Inflammatory macrophage treated with lipopolysaccharide for 4 hours (primary cell): ENCODE measurements around the gene EWSR1.
A peak's percentile ranks its signal among the peaks of the same experiment; 100 is the strongest.

Source experiments
- DNase-seq: peaks from one replicate; pipeline ENCODE4 v3.0.0-alpha.2; 2020

Gene EWSR1

DNA sequence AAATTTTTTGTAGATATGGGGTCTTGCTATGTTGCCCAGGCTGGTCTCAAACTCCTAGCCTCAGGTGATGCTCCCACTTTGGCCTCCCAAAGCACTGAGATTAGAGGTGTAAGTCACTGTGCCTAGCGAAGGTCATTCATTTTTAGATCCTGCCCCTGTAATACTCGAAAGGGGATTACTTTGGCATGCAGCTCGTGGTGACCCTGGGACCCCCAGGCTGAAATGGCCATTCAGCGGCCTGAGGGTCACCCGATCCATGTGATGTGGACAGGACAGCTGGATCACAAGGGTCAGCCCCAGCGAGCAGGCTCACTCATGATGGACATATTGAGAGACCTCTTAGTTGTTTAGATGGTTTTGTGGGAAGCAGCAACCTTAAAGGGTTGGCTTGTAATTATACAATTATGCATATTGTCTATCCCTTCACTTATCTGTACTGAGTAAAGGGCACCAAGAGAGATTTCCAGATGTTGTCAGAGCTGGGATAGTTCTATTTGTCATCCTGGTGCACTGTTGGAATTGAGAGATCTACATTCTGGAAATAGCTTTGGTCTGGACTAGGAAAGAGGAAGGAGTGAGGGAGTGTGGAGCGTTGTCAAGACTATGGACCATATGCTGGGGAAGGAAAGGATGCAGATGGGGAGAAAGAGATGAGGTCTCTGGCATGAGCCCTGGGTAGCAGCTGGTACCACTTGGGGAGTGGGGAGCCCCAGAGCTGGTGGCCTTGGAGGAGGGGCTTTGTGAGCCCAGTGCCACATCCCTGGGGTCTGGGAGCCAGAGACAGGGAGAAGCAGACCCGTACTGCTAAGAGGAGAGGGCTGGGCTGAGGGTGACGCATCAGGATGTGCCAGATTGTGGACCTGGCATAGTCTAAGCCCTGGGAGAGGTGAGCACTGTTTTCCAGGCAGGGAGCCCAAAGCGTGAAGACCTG lies 15.8 kb upstream of the EWSR1 start:
- DNase-seq, result no peak

GRCh38 chr22:29253561-29254285 lies 14.3 kb upstream of the EWSR1 start:
- DNase-seq, result no peak

- DNase-seq, result no peak
Measured at GRCh38 chr22:29254286-29254660, 13.8 kb upstream of the EWSR1 start.

DNA sequence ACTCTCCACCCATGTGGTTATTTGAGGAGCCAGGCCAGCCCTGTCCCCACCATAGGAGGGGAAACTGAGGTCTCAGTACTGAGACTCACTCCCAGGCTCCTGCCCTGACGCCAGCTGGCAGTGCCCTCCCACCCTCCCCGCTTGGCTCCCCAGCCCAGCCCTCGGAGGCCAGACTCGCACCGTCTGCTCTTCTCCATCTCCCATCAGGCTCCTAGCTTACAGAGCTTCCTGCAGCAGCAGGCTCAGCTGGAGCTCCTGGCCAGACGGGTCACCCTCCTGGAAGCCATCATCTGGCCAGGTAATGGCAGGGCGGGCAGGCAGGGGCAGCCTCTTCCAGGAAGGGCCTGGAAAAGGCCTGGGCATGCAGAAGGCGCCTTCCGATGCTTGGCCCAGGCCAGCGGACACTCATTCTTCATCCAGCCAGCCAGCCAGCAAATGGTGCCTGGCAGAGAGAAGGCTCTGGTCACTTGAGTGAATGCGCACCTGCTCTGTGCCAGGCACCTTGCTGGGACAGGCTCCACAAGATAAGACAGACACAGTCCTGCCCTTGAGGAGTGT lies 12.9 kb upstream of the EWSR1 start:
- no peak for DNase-seq

- DNase-seq, result no peak
Measured at GRCh38 chr22:29256606-29257325, 11.3 kb upstream of the EWSR1 start.

- no peak for DNase-seq
Measured at GRCh38 chr22:29257751-29258181, 10.3 kb upstream of the EWSR1 start.

GRCh38 chr22:29258407-29259252 lies 9.4 kb upstream of the EWSR1 start:
- DNase-seq, result no peak

- DNase-seq, result no peak
Measured at GRCh38 chr22:29259253-29259899, 8.7 kb upstream of the EWSR1 start.

GRCh38 chr22:29260031-29260560 lies 8.0 kb upstream of the EWSR1 start:
- no peak for DNase-seq

- DNase-seq, result no peak
Measured at GRCh38 chr22:29260601-29261315, 7.3 kb upstream of the EWSR1 start.

GRCh38 chr22:29263791-29264276 lies 4.2 kb upstream of the EWSR1 start:
- DNase-seq, result no peak

GRCh38 chr22:29265305-29265704 lies 2.8 kb upstream of the EWSR1 start:
- DNase-seq, result no peak

DNA sequence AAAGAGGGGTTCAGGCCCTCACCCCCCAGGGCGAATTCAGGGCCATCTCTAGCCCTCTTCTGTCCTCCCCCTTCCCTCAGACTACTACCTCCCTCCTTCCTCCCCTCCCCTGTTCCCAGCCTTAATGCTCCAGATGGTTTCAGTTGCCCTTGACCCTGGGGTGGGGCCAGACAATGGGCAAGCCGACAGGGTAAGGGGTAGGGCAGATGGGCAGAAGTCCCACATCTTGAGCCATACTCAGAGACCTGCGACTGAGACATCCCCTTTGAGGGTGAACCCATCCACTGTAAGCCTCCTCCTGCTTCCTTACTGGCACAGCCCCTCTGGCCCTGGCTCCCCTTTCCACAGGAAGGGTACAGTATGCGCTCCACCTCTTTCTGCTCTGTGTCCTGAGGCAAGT lies 2.1 kb upstream of the EWSR1 start:
- no peak for DNase-seq

GRCh38 chr22:29266564-29267461 lies 1.3 kb upstream of the EWSR1 start:
- no peak for DNase-seq

- DNase-seq, result no peak
Measured at GRCh38 chr22:29267462-29267857, 608 bp upstream of the EWSR1 start.

DNA sequence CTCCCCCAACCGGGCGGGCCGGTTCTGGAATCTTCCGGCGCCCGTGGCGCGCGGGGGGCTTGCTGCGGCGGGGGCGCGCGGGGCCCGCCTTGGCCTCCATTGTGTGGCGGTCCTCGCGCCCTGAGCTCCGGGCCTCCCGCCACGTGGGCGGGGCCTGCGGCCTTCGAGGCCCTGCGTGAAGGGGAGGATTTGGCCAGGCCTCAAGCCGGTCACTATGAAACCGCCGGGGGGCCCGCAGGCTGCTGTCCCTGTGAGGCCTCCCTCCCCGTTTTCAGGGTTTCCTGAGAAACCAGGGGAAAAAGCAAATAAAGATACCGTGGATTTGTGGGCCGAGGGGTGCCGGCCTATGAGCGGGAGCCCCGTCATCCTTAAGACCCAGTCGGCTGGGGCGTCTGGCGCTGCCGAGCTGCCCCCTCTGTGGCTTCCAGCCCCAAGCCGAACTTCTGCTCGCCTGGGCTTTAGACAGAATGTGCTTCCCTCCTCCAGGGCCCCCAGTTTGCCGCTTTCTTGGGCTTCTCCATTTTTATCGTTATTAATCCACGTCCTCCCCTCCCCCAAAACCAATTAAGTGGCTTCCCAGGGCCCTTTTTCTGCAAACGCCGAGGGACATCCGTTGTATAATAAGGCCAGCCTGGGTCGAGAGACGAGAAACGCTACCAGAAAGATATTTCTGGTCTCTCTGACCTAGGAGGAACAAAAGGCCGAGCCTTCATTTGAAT lies 602 bp downstream of the EWSR1 start:
- peak; percentile 51 for DNase-seq

- DNase-seq, result peak; percentile 8
Measured at GRCh38 chr22:29269230-29269604, 1.1 kb downstream of the EWSR1 start.

GRCh38 chr22:29269731-29270474 lies 1.8 kb downstream of the EWSR1 start:
- peak; percentile 28 for DNase-seq
